HG02884 (cell line): Measurements from ENCODE around the gene RHBDF1.
"Not testable (repeated sequence)": the region's sequence is repeated elsewhere in the genome, so short reads cannot be mapped to it uniquely, and the experiment has no call there.

Source experiments
- ATAC-seq: cut with Tn5 transposase; IDR thresholded peaks from one replicate; pipeline ENCODE4 v1.9.1; 2021; ENCODE audit warnings: mild to moderate bottlenecking, moderate library complexity; ENCODE audit not compliant: unreplicated experiment

The RHBDF1 gene

DNA sequence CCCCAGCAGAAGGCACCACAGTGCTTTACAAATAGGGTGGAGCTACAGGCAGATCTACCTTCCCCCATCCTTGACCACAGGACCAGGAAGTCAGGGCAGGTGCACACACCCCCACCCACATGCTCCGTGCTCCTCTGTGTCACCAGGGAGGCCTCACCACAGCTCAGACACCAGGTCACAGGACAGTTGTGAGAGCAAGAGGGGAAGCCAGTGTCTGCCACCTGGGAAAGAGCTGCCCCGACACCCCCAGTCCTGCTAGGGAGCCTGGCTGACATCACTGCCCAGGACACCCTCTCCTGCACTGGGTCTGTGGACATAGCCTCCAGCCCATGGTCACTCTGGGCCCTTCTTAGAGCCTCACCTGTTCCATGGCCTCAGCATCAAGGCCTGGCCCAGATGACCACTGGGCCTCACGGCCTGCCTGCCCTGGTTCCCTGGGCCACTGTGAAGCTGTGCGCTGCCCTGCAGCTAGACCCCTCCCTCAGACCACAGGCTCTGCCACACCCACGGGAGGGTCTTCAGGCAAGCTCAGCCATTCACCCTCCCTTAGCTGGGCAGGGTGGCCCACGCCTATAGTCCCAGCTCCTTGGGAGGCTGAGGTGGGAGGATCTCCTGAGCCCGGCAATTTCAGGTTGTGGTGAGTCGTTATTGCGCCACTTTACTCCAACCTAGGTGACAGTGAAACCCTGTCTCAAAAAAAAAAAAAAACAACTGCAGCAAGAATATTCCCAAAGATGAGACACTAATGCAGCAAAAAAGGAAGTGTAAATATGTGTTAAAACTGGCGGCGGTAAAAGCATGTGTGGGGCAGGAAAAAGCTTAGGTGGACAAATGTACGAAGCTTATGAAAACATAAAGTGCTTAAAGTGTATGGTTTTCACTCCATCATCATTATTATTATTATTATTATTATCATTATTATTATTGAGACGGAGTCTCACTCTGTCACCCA, 33.2 kb downstream of the RHBDF1 start:
- ATAC-seq, result no peak

DNA sequence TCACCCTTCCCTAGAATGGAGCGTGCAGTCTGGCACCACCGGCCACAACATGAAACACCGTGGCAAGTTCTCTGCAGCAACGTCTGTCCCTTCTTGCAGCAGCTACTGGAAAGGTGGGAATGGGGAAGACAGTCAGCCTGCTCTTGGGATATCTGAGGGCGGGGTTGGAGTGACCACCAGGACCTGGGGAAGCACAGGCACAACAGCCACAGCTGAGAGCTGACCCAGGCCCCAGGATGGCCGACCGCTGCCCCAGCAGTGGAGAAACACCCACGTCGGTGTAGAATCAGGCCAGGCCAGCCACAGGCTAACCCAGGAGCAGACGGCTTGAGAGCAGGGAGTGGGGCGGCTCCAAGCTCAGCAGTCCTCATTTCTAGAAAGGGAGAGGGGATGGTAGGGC, 34.2 kb downstream of the RHBDF1 start:
- not testable (repeated sequence) for ATAC-seq

DNA sequence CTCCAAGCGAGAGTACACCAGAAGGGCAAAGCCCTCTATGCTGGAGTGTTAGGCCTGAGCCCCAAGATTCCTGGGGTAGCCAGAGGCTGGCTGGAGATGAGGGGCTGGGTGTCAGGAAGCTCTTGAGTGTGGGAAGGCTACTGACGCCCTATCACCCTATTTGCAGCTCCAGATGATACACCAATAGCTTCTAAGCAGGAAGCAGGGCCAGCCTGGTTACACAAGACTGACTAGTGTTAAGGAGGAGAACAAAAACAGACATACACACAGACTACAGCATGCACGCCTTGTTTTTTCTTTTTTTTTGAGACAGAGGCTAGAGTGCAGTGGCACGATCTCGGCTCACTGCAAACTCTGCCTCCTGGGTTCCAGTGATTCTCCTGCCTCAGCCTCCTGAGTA, 34.9 kb downstream of the RHBDF1 start:
- ATAC-seq, result no peak

DNA sequence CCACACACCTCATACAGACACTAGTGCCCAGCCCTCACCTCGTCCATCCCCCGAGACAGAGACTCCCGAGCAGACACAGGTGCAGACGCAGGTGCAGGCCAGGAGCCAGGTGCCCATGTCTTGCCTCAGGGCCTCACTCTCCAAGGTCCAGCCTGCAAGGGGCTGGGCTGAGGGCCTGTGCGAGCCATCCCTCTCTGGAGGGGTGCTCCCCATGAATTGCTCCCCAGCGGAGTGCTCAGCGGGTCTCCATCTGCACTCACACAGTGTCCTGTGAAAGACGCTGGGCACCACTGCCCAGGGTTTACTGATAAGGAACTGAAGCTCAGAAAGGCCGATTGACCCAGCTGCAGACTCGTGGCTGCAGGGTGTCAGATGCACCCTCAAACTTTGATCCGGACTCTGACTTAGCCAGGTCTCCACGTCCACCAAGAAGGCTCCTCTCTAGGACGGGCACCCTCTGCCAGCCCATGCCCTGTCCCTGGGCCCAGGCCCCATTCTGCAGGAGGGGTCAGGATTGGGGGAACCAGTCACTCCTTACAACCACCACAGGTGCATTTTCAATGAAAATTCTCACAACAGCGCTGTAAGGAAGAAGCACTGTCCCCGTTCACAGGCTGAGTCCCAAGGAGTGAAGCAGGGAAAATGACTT, 36.0 kb downstream of the RHBDF1 start:
- no peak for ATAC-seq

DNA sequence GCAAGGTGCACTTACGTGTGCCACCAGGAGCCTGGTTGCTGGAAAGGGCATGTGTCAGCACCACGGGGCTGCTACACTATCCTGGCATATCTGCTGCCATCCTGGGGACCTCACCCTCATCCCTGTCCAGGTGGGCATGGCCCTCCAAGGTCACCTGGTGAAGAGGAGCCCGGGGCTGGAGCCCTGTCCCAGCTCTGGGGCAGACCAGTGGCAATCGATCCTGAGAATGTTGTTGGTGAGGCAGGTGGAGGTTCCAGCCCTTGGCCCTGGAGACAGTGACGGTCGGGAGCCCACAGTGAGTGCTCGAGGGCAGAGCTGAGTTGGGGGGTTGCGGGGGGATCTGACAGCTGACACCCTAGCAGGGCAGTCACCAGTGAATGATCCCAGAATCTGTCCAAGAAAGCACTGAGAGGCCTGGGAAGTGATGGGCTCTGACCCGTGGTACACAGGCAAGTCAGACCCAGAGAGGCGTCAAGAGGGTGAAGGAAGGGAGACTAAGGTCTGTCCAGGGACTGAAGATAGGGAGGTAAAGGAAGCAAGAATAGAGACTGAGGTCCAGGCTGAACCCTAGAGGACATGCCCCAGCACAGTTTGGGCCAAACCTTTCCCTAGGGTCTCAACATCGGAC, 36.6 kb downstream of the RHBDF1 start:
- no peak for ATAC-seq

DNA sequence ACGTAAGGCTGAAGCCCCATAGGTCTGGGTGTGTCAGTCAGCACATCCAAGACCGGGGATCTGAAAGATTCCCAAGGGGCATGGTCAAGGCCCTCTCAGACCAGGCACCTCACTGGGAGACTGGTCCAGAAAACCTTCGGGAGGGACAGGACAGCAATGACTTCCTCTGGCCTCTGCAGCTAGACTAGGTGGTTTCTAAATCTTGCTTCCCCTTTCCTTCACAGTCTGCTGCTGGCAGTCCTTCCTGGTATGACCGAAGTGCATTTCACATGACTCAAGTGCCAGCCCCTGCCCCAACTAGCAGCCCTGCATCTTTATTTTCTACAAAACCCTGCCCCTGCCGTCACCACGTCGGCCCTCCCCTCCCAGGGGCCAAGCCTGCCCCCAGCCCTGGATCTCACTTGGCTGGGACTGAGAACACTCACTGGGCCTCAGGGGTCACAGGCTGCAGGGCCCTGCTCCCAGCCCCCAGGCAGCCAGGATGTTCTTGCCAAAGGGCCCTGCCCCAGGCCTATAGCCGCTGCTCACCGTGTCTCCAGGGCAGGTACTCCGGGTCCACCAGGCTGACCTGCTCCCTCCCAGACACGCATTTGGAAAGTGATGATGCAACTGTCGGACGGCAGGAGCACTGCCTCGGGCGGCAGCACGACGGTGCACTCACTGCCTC, 37.3 kb downstream of the RHBDF1 start:
- no peak for ATAC-seq

DNA sequence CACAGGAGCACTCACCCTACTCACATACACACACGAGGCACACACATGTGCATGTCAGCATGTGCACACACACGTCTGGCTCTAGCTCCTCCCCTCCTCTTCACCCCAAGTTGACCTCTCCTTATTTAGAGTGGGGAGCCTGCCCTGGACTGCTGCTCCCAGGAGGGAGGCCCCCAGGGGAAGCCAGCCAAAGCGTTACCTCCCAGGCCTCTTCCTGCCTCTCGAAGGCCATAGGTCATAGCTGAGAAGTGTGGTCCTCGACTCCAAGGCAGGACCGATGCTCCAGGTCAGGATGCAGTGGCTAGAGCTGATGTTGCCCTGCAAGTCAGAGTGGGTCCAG, 37.8 kb downstream of the RHBDF1 start:
- no peak for ATAC-seq

DNA sequence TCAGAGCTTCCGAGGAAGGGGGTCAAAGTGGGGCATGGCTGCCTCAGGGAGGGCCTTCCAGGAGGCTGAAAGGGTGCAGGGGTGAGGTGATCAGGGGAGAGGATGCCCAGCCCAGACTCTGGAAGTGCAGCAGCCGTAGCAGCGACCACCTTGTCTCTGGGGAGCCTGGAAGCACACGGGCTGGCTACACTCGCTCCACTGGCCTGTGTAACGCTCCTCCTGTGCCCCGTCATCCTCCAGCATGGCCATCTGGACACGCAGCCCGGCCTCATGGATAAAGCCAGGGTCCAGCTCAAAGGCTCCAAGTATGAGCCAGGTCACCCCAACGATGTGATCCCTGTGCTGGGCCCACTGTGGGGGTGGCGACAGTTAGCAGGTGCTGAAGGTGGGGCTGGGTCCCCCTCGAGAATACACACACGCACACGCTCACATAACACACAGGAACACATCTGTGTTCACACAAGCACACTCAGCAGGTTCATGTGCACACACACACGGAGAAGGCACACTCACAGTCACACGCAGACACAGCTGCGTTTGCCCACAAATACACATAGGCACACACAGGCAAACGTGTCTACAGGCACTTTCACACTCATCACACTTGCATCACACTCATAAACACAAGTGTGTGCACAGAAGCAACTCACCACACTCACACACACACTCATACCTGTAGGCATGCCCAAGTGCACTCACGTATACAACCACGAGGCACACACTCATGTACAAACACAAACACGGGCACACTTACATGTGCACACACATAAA, 38.4 kb downstream of the RHBDF1 start:
- ATAC-seq, result no peak

DNA sequence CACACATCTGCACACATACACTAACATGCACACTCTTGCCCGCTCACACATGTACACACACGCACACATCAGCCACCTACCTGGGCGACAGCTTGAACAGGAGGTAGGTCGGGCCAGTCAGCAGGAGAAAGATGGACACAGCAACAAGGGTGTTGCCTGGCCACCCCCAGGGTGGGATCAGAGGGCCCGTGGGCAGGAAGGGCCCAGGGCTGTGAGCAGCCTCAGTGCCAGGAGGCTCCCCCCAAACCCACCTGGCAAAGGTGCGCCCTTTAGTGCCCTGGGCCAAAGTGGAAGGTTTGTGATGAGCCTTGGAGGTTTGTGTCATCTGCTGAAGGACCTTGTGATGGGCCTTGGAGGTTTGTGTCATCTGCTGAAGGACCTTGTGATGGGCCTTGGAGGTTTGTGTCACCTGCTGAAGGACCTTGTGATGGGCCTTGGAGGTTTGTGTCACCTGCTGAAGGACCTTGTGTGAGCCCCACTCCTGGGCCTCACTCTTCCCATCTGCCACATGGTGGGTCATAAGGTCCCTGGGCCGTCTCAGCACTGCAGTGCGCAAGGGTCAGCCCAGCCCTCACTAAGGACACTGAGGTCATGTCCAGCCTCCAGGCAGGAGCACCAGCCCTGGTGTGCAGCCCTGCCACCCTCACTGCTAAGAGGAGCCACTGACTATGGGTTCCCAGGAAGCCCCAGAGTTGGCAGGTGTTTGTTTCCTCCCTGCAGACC, 39.1 kb downstream of the RHBDF1 start:
- ATAC-seq, result not testable (repeated sequence)

DNA sequence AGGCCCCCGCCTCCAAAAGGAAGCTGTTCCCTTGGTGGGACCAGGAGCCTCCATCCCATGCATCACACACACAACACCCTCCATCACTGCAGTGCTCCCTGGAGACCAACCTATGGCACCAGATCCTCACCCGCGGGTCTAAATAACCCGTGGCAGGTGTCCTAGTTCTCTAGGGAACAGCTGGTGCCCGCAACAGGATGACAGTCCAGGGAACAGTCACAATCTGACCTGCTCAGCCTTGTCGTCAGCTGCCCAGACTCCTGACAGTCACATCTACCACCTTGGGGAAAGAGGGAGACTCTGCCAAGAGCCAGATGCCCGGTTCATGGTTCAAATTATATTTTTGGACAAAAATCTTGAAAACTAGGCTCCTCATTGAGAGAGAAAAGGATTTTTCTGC, 41.8 kb downstream of the RHBDF1 start:
- ATAC-seq, result not testable (repeated sequence)

DNA sequence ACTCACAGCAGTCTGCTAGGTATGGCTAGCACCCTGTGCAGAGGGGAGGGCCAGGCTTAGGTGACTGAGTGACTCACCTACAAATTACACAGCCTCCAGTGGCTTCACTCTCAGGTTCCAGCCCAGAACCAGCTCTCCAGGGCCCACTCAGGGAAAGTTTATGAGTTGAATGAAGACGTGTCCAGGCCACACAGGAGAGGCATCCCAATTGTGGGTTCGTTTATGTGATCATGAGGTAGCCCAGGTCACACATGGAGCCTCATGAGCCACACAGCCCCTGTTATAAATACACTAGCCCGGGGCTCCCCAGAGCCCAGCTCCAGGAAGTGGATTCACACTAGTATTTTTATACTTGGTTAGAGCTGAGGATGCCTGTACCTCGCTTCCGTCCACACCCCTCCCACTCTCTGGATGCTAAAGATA, 46.5 kb downstream of the RHBDF1 start:
- peak; percentile 47 for ATAC-seq

DNA sequence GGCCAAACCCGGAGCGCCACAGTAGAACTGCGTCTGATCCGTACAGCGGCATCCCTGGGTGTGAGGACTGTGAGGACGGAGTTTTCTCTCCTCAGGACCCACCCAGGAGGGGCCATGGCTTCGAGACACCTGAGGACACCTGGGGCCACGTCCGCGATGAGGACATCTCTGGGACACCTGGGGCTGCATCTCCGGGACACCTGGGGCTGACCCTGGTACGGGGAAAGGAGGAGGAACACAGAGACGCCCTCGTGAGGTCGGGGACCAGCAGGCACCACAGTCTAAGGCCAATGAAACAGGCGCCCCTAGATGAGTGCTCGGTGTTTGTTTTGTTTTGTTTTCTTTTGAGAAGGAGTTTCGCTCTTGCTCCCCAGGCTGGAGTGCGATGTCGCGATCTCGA, 48.3 kb downstream of the RHBDF1 start:
- not testable (repeated sequence) for ATAC-seq

DNA sequence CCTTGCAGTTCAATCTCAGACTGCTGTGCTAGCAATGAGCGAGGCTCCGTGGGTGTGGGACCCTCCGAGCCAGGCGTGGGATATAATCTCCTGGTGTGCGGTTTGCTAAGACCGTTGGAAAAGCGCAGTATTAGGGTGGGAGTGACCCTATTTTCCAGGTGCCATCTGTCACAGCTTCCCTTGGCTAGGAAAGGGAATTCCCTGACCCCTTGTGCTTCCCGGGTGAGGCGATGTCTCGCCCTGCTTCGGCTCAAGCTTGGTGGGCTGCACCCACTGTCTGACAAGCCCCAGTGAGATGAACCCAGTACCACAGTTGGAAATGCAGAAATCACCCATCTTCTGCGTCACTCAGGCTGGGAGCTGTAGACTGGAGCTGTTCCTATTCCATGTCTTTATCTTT, 51.5 kb downstream of the RHBDF1 start:
- not testable (repeated sequence) for ATAC-seq

DNA sequence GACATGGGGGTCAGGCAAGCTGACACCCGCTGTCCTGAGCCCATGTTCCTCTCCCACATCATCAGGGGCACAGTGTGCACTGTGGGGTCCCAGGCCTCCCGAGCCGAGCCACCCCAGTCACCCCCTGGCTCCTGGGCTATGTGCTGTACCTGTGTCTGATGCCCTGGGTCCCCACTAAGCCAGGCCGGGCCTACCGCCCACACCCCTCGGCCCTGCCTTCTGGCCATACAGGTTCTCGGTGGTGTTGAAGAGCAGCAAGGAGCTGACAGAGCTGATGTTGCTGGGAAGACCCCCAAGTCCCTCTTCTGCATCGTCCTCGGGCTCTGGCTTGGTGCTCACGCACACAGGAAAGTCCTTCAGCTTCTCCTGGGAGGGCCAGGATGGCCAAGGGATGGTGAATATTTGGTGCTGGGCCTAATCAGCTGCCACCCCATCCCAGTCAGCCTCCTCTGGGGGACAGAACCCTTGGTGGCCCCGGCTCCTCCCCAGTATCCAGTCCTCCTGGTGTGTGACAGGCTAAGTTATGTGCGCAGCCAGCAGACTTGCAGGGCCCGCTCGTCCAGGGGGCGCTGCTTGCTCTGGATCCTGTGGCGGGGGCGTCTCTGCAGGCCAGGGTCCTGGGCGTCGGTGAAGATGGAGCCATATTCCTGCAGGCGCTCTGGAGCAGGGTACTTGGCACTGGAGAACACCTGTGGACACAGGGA, 55.2 kb downstream of the RHBDF1 start:
- ATAC-seq, result not testable (repeated sequence)

DNA sequence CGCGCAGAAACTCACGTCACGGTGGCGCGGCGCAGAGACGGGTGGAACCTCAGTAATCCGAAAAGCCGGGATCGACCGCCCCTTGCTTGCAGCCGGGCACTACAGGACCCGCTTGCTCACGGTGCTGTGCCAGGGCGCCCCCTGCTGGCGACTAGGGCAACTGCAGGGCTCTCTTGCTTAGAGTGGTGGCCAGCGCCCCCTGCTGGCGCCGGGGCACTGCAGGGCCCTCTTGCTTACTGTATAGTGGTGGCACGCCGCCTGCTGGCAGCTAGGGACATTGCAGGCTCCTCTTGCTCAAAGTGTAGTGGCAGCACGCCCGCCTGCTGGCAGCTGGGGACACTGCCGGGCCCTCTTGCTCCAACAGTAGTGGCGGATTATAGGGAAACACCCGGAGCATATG, 61.7 kb downstream of the RHBDF1 start:
- not testable (repeated sequence) for ATAC-seq

DNA sequence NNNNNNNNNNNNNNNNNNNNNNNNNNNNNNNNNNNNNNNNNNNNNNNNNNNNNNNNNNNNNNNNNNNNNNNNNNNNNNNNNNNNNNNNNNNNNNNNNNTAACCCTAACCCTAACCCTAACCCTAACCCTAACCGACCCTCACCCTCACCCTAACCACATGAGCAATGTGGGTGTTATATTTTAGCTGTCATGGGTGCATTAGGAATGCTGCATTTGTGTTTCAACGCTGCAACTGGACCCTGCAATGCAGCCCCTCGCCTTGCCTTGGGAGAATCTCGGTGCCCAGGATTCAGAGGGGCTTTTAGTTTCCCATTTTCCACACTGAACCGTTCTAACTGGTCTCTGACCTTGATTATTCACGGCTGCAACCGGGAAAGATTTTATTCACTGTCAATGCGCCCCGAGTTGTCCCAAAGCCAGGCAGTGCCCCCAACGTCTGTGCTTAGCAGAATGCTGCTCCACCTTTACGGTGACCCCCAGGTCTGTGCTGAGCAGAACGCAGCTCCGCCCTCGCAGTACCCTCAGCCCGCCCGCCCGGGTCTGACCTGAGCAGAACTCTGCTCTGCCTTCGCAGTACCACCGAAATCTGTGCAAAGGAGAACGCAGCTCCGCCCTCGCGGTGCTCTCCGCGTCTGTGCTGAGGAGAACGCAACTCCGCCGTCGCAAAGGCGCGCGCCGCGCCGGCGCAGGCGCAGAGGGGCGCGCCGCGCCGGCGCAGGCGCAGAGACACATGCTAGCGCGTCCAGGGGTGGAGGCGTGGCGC, 62.3 kb downstream of the RHBDF1 start:
- ATAC-seq, result no peak
